Stimulated activated CD8-positive, alpha-beta memory T cell treated with anti-CD3 and anti-CD28 coated beads, Interleukin-12 subunit alpha, Interleukin-12 subunit beta, amount 100 ng/mL, for 24 hours (primary cell): ENCODE data around the gene INAFM2.

Experiments
- DNase-seq: peaks from one replicate; pipeline ENCODE4 v3.0.0-alpha.2; 2020; ENCODE audit errors: extremely low read depth

Gene INAFM2

DNA sequence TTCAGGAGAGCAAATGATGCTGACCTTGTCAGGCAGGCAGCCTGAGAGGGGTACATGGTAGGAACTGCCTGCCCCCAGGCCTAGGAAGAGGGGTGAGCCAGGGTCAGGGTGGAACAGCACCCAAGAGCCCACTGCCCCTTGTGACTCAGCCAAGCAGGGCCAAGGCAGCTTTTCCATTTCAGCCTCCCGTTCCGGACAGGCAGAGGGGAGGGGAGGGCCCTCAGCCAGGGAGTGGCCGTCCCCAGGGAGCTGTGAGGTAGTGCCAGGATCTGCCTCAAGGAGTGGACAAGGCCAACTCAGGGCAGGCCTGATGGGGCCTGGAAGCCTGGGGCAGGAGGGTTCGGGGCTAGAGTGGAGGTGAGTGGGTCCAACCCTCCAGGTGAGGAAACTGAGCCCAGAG, 35.5 kb upstream of the INAFM2 start:
- DNase-seq = no peak

DNA sequence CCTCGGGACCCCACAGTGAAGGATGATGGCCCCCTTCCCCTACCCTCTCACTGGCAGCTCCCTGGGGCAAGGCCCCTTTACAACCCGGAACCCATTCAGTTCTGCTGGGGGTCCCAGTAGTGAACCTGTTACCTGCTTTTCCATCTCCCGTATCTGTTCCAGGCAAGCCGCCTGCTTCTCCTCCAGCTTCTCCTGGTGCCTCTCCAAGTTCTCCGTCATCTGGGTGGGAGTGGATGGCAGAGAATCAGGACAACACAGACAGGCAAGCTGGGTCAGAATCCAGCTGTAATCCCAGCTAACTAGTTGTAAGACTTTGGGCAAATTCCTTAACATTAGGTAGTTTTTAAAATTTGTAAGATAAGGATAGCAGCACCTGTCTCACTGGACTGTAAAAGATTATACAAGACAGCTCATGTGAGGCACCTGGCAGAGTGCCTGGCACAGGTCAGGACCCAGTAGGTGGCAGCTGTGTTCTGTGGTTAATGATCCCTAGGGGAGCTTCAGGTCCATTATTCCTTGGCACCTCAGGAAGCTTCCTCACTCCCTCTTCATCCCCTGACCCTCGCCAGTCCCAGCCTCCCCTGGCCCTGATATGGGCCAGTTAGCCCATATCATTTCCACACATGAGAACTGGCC, 34.2 kb upstream of the INAFM2 start:
- DNase-seq = no peak

DNA sequence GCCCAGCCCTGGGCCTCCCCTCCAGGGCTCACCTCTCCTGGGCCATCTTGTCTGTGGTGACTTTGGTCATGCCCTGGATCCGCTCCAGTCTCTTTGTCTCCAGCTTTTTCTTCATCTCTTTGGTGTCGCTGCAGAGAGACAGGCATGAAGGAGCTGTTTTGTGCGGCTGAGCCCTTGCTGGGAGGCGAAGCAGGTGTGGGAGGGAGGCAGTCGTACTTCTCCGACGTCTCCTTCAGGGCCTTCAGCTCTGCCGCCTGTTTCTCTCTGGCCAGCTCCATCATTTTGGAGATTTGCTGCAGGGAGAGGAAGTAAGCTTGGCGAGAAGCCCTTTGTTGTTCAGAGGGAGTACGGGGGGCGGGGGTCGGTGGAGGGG, 33.0 kb upstream of the INAFM2 start:
- no peak for DNase-seq

DNA sequence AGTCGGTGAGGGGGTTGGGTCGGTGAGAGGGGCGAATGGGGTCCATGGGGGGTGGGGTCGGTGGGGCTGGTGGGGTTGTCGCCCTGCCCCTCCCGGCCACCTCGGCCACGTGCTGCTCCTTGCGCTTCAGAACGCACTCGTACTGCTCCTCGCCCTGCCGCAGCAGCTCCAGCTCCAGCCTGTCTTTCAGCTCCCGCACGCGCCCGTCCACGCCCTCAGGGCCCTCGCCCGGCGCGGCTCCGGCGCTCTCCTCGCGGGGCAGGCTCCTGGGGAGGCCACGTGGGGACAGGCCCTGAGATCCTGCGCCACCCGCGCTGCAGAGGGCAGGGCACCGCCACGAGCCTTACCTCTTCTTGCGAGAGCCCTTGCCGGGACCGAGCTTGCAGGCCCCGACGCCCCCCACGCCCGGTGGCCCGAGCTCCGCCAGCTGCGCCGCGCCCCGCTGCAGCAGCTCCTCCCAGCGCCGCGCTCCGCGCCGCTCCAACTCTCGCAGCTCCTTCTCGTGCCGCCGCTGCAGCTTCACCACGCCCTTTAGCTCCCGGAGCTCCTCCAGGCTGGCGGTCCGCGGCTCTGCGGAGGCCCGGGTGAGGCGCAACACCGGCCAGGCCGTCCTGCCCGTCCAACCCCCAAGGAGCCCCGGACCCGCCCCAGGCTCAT, 32.4 kb upstream of the INAFM2 start:
- DNase-seq = no peak

DNA sequence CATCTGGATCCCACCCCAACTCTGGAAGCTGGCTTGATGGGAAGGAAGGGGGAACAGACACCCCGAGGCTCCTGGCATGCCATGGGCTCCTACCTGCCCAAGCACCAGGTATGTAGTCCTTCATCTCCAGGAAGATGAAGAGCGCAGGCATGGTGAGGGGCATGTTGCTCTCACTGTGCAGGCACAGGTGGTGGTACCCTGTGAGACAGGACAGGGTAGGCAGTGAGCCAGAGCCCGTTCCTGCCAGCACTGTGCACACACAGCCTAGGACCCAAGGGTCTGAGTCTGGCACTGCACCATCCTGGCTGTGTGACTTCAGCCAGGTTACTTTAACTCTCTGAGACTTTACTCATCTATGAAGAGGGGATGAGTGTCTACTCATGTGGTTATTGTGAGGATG, 31.2 kb upstream of the INAFM2 start:
- no peak for DNase-seq

DNA sequence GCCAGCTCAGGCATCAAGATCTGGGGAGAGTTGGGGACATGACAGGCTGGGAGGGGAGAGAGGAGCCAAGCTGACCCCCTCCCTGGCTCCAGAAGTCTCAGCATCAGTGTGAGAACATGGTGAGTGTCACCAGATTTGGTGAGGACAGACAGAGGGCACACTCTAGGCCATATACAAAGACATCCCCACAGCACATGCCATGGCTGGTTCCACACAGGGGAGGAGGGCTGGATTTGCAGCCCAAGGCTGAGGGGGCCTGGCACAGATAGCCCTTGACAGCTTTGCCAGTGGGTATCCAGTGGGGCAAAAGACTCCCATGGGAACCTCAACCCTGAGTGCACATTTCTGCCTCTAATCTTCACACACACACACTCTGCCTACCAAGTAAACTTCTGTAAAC, 30.5 kb upstream of the INAFM2 start:
- no peak for DNase-seq

DNA sequence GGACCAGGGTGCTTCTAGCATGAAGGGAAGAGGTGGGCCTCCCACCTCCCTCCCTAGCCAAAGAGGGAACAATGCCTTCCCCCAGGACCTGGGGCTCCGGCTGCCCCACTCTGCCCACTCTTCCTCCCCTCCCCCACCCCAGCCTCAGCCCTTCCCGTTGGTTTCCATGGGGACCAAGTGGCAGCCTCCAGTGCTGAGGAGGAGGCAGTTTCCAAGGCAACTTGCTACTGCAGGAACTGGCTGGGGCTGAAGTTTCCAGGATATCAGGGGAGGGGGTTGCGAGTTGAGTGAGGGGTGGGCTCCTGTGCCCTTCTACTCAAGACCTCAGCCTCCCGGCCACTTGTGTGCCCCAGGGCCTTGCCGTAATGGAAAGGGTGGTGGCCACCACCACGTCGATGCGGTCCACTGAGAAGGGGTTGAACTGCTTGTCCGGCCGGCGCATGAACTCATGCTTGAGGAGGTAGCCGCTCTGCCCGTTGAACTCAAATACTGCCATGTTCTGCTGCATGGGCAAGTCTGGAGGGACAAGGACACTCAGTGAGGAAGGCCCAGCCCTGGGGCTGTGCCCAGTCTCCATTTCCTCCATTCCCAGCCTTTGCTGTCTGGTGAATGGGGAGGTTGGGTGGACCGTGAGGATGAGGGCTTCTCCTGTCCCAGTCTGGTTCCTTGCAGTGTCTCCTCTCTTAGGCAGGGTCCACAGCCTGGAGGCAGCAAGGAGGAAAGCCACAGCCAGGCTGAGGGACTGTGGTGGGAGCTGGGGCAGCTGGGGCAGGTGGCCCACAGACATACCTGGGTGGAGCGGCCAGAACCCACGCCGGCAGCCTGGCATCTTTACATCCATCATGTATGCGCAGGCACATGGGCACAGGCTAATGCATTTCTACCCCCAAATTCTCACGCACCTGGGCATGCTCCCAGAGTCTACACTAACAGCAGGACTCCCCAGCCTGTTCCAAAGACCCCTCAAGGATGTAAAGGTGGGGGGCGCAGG, 29.3 kb upstream of the INAFM2 start:
- no peak for DNase-seq

DNA sequence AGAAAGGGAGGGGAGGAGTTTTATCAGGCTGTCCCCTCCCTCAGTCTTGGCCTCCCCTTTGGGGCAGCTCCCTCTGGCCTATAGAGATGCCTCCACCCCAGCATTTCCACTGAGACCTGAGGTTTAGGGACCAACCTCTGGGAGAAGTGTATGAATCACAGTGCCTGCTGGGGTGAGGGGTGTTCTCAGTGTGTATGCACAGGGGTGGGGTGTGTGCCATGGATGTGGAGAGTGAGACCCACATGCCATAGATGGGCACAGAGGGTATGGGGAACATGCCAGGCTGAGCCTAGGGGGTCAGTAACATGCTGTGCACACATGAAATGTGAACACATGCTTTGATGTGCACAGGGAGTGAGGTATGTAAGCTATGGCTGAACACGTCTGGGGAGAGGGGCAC, 28.2 kb upstream of the INAFM2 start:
- DNase-seq = no peak

DNA sequence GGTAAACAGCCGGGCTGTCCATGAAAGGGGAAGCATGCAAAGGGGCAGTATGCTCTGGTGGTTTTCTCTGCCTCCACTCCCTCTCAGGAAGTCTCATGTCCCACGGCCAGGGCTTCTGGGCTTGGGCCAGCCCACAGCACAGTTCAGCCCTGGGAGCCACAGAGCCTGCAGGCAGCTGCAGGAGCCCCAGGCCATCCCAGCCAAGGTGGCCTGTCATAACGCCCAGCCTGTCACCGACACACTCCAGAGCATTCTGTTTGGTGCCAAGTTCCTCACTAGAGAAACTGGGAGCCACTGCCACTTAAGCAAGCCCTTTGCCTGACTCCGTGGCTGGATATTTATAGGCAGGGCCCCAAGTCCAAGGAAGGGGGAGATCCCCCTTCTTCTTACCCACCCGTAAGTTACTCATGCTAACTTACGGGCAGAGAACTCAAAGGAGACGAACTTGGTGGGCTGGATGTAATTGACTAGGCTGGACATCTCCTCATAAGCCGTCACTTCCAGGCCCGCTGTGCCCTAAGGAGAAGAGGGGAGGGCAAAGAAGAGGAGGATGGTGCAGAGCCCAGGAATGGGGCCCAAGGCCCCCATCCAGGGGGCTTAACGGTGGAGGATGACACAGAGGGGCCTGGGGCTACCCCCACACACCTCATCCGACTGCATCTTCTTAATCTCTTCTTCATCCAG, 27.5 kb upstream of the INAFM2 start:
- DNase-seq = no peak

DNA sequence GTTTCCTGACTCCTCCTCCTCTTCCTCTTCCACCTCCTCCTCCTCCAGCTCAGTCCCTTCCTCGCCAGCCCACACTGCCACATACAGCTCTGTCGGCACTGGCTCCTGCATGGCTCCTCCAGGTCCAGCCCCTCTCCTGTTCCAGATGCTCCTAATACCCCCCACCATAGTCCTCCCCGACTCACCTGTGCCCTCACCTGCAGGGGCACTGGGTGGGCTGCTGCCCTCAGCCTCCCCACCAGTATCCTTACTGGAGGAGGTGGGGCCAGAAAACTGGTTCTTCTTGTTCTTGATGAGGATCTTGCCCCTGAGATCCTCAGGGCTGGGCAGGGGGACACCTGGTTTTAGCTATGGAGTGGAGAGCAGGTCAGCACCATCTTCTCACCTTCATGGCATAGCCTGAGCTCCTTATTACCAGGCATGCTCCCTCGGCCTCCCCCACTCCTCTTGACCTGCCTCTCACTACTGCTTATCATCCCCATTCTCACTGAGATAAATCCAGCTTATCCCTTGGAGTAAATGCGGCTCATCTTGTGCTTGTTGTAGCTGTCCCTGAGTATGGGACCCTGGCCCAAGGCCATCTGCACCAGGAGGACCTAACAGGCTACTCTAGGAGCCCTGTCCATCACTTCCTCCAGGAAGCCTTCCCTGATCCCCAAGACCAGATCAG, 26.8 kb upstream of the INAFM2 start:
- no peak for DNase-seq

DNA sequence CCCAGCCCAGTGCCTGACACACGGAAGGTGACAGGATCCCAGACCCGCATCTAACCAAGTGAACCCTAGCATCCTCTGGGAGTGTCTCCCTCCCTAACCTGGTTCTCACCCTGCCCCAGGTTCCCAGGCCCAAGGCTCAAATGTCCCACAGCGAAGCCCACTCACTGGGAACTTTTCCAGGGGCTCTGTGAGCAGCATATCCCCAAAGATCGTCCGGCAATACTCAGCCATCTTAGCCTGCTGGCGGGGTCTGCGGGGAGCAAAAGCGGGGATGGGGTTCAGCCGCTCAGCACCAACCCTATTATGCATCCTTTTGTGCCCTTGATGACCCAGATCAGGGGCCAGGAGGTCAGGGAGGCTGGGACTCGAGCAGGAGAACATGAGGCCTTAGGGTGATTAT, 26.1 kb upstream of the INAFM2 start:
- no peak for DNase-seq

DNA sequence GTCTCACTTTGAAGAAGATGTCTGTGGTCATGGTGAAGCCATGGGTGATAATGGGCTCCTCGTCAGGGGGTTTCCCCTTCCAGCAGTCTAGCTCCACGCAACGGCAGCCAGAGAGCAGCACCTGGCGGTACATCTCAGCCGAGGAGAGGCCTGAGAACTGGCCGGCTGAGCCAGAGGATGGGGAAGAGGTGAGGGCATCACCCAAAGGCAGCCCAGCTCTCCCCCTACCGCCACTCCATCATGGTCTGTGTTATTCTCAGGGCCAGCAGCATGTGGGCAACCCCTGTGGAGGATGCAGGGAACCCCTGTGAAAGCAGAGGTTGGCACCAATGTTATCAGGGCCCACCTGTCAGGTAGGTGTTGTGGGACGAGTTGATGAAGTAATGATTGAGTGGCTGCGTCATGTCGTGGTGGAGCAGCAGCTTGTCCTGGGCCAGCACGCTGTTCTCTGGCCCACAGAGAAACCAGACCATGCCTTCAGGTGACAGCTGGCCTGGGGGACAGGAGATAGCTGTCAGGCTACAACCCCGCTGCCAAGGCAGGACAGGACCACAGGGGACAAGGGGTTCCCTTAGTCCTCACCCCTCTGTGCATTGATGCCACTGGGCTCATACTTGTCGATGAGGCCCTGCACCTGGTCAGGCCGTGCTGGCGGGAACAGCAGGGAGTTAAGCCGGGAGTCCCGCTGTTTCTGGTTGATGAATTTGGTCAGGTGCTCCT, 25.1 kb upstream of the INAFM2 start:
- no peak for DNase-seq

DNA sequence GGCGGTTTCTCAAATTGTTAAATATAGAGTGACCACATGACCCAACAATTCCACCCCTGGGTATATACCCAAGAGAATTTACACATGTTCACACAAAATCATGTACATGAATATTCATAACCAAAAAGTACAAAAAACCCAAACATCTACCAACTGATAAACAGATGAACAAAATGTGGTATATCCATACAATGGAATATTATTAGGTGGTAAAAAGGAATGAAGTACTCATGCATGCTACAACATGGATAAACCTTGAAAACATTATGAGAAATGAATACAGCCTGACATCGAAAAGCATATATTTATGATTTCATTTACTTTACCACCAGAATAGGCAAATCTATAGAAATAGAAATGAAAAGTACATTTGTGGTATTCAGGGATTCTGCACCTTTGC, 23.1 kb upstream of the INAFM2 start:
- no peak for DNase-seq

DNA sequence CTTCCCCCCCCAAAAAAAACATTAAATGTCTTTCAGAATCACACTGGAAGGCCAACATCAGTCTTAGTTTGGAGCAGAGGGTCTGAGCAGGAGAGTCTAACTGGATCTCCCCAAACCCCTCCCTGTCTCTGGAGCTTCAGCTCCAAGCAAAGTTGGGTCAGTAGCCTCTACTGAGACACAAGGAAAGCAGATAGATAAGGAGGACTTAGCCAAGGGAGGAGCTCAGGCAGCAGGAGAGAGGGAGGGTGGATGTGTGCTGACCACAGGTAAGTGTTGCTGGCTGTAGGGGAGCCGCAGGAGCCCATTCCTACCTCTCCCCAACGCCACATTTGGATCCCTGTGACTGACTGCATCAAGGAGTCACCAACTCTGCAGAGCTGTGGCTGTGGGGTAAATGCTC, 22.7 kb upstream of the INAFM2 start:
- no peak for DNase-seq

DNA sequence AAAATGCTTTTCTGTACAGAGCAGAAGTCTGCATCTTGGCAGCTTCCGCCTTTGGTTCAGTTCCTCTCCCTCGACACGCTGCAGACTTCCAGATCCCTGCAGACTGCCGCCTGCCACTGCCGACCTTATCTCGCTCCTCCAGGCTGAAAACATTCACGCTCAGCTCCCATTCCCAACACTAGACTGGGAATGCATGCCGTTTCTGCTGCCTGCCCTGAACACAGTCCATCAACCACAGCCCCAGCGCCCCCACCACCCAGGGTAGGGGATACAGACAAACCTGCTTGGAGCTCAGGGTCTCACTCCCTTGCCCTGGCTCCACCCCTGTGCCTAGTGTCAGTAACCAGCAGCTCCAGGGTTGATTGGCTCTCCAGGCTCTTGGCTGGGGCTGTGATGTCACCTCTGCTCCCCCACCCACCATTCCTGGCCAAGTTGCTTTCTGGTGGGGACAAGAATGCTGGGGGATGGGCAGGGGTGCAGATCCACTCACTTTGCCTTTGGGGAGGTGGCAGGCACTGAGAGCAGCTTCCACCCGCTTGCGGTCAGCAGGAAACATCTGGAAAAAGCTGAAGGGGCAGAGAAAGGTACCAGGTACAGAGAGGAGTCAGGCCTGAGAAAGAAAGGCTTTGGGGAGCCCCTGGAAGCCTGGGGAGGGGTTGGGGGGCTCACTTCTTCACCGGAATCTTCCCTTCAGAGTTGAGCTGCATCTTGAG, 21.9 kb upstream of the INAFM2 start:
- DNase-seq = no peak

DNA sequence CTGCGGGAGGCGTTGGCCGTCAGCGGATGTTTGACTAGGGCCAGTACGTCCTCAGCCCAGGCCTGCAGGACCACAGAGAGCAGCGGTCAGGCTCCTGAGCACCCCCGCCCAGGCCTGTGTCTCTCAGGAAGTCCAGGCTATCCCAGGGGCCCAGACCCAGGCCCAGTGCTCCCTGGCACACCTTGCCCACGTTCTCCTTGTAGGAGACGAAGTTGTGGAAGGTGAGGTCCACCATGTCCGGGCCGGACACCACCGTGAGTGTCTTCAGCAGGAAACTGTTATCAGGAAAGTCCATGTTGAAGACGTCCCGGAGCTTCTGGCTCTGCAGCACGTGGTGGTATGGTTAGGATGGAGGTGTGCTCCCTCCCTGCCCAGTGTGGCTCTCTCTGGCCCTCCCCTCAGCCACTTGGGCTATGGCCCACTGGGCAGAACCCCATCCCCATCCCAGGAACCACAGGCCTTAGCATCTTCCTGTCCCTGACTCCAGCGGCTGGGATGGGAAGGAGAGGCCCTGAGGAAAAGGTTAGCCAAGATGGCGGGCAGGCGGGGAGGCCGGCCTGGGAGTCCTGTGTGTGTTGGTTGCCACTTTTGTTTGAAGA, 21.1 kb upstream of the INAFM2 start:
- no peak for DNase-seq

DNA sequence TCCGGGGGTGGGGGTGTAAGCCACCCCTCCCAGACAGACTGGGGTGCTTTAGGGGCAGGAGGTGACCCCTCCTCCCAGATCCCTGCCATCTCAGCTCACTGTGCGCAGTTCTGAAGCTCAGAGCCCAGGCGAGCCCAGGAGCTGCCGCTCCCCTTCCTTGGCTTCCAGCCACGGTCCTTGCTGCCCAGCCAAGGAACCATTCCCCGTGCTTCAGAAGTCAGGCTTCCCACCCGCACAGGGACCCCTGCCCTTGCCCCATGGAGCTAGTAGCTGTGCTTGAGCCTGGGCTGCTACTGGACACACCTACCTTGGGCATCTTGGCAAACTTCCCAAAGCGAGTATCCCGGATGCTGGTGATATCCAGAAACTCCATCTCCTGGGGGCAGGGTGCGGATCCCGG, 20.5 kb upstream of the INAFM2 start:
- DNase-seq = no peak

DNA sequence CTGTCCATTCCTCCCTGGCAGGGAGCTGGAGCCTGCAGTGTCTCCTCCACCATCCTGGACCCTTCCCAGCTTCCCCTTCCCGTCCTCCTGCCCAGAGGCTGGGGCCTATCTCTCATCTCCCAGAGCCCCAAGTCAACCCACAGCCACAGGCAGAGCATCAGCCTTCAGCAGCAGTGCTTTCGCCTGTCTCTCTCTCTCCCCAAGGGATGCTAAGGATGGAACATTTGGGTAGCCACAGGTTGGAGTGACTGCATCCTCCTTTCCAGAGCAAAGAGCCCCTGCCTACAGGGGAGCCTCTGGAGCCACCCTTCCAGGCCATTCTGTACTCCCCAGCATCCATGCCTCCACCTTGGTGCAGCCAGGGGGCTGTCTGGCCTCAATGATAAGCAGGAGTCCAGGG, 19.9 kb upstream of the INAFM2 start:
- DNase-seq = no peak

DNA sequence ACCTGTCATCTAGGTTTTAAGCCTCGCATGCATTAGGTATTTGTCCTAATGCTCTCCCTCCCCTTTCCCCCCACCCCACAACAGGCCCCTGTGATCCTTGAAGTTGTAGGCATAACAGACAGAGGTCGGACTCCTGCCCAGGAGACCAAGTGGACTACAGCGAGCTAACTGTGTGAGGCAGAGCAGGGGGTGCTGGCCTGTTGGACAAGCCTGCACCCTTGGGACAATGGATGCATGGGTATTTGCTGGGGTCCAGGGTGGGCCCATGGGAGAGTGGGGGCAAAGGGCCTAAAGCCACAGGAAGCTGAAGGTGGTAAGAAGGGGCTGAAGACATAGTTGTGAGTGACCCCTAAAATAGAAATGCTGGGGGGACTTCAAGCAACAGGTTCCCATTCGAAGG, 18.2 kb upstream of the INAFM2 start:
- DNase-seq = no peak

DNA sequence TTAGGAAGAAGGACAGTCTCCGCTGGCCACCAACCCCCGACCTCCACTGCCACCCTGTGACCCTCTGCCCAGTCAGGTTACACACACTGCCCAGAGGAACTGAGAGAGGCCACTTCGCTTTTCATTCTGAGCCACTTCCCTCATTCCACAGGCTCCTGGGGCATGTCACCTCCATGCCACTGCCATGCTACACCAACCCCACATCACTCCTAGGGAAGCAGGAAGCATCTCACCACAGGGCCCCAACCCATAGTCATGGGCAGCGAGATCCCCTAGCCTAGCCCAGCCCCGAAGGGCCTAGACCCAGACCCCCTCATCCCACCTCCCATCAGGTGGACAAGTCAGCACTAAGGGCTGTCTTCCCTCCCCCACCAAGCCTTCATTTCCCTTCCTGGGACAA, 17.1 kb upstream of the INAFM2 start:
- no peak for DNase-seq
